Measurements from ENCODE around the gene CCDC7. TPM values are rescaled to one million over a fixed set of nuclear protein-coding genes. Genes with fewer than 3 reads are reported as not detected.
A peak's percentile ranks its signal among the peaks of the same experiment; 100 is the strongest.
"Not testable (repeated sequence)": the region's sequence is repeated elsewhere in the genome, so short reads cannot be mapped to it uniquely, and the experiment has no call there.

Gene CCDC7
- total RNA-seq, 2 donors from 2014 or later, result 1.9 to 4.3 TPM

DNA sequence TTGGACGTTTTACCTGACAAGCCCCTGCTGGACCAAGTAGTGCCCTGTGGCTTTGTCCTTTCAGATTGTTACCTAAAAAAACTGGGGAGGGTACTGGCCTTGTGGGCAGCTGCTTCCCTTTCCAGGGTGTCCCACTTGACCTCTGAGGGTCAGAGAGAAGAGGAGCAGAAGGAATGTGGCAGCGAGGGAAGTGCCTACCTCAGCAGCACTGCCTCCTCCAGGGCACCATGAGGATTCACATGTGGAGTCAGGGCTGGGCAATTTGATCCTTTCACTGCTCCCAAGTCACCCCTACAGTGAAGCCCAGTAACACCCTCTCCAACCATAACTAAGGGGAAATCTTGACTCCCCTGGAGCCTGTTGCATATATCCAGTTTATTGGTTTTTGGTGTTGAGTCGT is 447.5 kb downstream of the CCDC7 start:
- peaks cover 36% of the 10 kb centered on the region for H3K36me3 Mint-ChIP-seq (ENCODE audit: low read depth)
- H3K9me3 ChIP-seq (ENCODE audit: control insufficient read depth, low read length), result no peaks in the 10 kb centered on the region
- WGBS, 2 experiments (ENCODE audit: insufficient coverage in 1 of 2, insufficient read length in 1 of 2), result 64% methylated on average over 3 of the region's 3 CpGs; no CpG with 5 or more reads in 1 of the 2 experiments
- DNase-seq, result peak; percentile 84
- no peaks in the 10 kb centered on the region for H3K27me3 ChIP-seq (ENCODE audit: control insufficient read depth, insufficient read depth, low read length, poor library complexity, severe bottlenecking)
- peaks cover 30% of the 10 kb centered on the region for H3K36me3 ChIP-seq (ENCODE audit: control insufficient read depth, insufficient read depth, low read length)
- peak overlapping the region; percentile 85 for H3K27ac Mint-ChIP-seq
- no peak overlapping the region for H3K27ac ChIP-seq (ENCODE audit: low read depth, low read length)
- no peak overlapping the region for H3K9ac ChIP-seq (ENCODE audit: extremely low read depth, low read length, poor library complexity, severe bottlenecking)
- H3K9me3 Mint-ChIP-seq, result no peaks in the 10 kb centered on the region
- H3K4me3 ChIP-seq (ENCODE audit: low read length), result no peak overlapping the region
- TF ChIP-seq, protein P1, sequence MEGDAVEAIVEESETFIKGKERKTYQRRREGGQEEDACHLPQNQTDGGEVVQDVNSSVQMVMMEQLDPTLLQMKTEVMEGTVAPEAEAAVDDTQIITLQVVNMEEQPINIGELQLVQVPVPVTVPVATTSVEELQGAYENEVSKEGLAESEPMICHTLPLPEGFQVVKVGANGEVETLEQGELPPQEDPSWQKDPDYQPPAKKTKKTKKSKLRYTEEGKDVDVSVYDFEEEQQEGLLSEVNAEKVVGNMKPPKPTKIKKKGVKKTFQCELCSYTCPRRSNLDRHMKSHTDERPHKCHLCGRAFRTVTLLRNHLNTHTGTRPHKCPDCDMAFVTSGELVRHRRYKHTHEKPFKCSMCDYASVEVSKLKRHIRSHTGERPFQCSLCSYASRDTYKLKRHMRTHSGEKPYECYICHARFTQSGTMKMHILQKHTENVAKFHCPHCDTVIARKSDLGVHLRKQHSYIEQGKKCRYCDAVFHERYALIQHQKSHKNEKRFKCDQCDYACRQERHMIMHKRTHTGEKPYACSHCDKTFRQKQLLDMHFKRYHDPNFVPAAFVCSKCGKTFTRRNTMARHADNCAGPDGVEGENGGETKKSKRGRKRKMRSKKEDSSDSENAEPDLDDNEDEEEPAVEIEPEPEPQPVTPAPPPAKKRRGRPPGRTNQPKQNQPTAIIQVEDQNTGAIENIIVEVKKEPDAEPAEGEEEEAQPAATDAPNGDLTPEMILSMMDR (conservative IDR thresholded peaks at IDR 0.05), result peak; percentile 69
- H3K4me1 Mint-ChIP-seq, result peaks cover 6% of the 10 kb centered on the region
- no peaks in the 10 kb centered on the region for H3K4me1 ChIP-seq (ENCODE audit: control insufficient read depth, insufficient read depth, low read length)
- no peak overlapping the region for H3K4me3 Mint-ChIP-seq
- H3K27me3 Mint-ChIP-seq (ENCODE audit: insufficient read depth), result no peaks in the 10 kb centered on the region

DNA sequence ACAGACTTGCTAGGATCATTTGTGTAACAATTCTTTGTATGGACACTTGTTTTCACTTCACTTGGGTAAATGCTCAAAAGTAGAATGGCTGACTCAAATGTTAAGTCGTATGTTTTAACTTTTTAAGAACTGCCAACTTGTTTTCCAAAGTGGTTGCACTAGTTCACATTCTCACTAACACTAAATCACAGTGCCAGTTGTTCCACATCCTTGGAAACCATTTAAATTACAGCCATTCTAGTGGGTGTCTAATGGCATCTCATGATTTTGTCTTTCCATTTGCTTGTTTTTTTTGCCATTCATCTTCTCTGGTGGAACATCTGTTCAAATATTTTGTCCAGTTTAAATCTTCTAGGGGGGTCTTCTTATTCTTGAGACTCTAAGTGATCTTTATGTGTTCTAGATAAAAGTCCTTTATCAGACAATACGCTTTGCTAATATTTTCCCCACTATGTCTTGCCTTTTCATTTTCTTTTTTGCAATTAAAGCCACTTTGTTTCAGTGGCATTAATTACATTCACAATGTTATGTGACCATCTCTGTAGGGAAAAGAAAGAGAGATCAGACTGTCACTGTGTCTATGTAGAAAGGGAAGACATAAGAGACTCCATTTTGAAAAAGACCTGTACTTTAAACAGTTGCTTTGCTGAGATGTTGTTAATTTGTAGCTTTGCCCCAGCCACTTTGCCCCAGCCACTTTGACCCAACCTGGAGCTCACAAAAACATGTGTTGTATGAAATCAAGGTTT is 448.1 kb downstream of the CCDC7 start:
- Mint-ChIP-seq H3K4me1 (peaks cover 6% of the 10 kb centered on the region), H3K36me3 (ENCODE audit: low read depth) (peaks cover 39% of the 10 kb centered on the region), H3K4me3 (no peak overlapping the region), H3K27ac (no peak overlapping the region), H3K27me3 (ENCODE audit: insufficient read depth) (no peaks in the 10 kb centered on the region), H3K9me3 (no peaks in the 10 kb centered on the region)
- no peak for DNase-seq
- Histone ChIP-seq H3K9me3 (ENCODE audit: control insufficient read depth, low read length) (no peaks in the 10 kb centered on the region), H3K27ac (ENCODE audit: low read depth, low read length) (no peak overlapping the region), H3K4me3 (ENCODE audit: low read length) (no peak overlapping the region), H3K9ac (ENCODE audit: extremely low read depth, low read length, poor library complexity, severe bottlenecking) (no peak overlapping the region), H3K4me1 (ENCODE audit: control insufficient read depth, insufficient read depth, low read length) (no peaks in the 10 kb centered on the region), H3K27me3 (ENCODE audit: control insufficient read depth, insufficient read depth, low read length, poor library complexity, severe bottlenecking) (no peaks in the 10 kb centered on the region), H3K36me3 (ENCODE audit: control insufficient read depth, insufficient read depth, low read length) (peaks cover 36% of the 10 kb centered on the region)
- 96 to 100% methylated on average over 1 to 2 of the region's 2 CpGs for WGBS, 2 experiments (ENCODE audit: insufficient coverage in 1 of 2, insufficient read length in 1 of 2)
- TF ChIP-seq, protein P1 (conservative IDR thresholded peaks at IDR 0.05), result no peak

DNA sequence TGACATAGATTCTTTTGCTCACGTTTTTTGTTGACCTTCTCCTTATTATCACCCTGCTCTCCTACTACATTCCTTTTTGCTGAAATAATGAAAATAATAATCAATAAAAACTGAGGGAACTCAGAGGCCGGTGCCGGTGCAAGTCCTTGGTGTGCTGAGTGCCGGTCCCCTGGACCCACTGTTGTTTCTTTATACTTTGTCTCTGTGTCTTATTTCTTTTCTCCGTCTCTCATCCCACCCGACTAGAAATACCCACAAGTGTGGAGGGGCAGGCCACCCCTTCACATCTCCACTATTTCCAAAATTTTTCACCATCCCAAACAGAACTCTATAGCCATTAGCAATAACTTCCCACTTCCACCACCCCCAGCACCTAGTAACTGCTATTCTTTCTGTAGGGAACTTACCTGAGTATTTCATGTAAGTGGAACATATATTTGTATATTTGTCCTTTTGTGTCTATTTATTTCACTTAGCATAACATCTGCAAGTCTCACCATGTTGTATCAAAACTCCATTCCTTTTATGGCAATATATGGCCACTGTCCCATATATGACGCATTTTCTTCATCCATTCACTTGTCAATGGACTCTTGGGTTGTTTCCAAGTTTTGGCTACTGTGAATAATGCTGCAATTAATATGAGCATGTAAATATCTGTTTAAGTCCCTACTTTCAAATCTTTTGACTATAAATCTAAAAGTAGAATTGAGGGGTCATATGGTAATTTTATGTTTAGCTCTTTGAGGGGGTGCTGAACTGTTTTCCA is 449.4 kb downstream of the CCDC7 start:
- not testable (repeated sequence) for H3K27ac Mint-ChIP-seq; H3K9ac ChIP-seq (ENCODE audit: extremely low read depth, low read length, poor library complexity, severe bottlenecking); H3K4me3 ChIP-seq (ENCODE audit: low read length); H3K4me3 Mint-ChIP-seq; H3K27me3 ChIP-seq (ENCODE audit: control insufficient read depth, insufficient read depth, low read length, poor library complexity, severe bottlenecking); DNase-seq; H3K27ac ChIP-seq (ENCODE audit: low read depth, low read length); H3K9me3 Mint-ChIP-seq; H3K4me1 ChIP-seq (ENCODE audit: control insufficient read depth, insufficient read depth, low read length); H3K4me1 Mint-ChIP-seq; H3K27me3 Mint-ChIP-seq (ENCODE audit: insufficient read depth); H3K9me3 ChIP-seq (ENCODE audit: control insufficient read depth, low read length)
- H3K36me3 Mint-ChIP-seq (ENCODE audit: low read depth), result peaks cover 47% of the 10 kb centered on the region
- peaks cover 47% of the 10 kb centered on the region for H3K36me3 ChIP-seq (ENCODE audit: control insufficient read depth, insufficient read depth, low read length)
- 93 to 100% methylated on average over 1 to 7 of the region's 7 CpGs for WGBS, 2 experiments (ENCODE audit: insufficient coverage in 1 of 2, insufficient read length in 1 of 2)

Measured in endodermal cell (in vitro differentiated cells).